ENCODE results near the gene ZMYM4. TPM values are rescaled to one million over a fixed set of nuclear protein-coding genes. Genes with fewer than 3 reads are reported as not detected.
"Not testable (repeated sequence)": the region's sequence is repeated elsewhere in the genome, so short reads cannot be mapped to it uniquely, and the experiment has no call there.

ZMYM4 gene
- polyA plus RNA-seq, 1 donor (not counting 4 experiments of a cell fraction or from before 2014, with no cell fraction given): 24.8 TPM

GRCh38 chr1:35231287-35231686, 37.2 kb upstream of the ZMYM4 start:
- FAIRE-seq (no peak), DNase-seq (ENCODE audit: low read depth, low spot score) (no peak)
- H3K4me3 ChIP-seq (ENCODE audit: control insufficient read depth in 2 of 3, extremely low read depth in 1 of 3, insufficient read depth in 2 of 3, low read depth in 1 of 3, low read length in 3 of 3): no peak overlapping the region
- no peaks in the 10 kb centered on the region for H3K79me2 ChIP-seq (ENCODE audit: control insufficient read depth, insufficient read depth, low read length)
- H2AFZ ChIP-seq (ENCODE audit: control insufficient read depth, low read length): no peak overlapping the region
- H3K9ac ChIP-seq (ENCODE audit: control insufficient read depth, extremely low read depth, insufficient read depth, low read length): no peak overlapping the region
- H3K9me3 ChIP-seq (ENCODE audit: control insufficient read depth, low read depth, low read length): no peaks in the 10 kb centered on the region
- no peaks in the 10 kb centered on the region for H3K36me3 ChIP-seq (ENCODE audit: control insufficient read depth in 2 of 2, extremely low read depth in 1 of 2, insufficient read depth in 2 of 2, low read length in 2 of 2)
- no peaks in the 10 kb centered on the region for H3K27me3 ChIP-seq (ENCODE audit: control insufficient read depth, extremely low read depth, insufficient read depth, low read length)
- H3K9me1 ChIP-seq (ENCODE audit: control insufficient read depth, extremely low read depth, insufficient read depth, low read length): no peaks in the 10 kb centered on the region
- H3K4me1 ChIP-seq (ENCODE audit: control insufficient read depth, extremely low read depth, insufficient read depth, low read length): no peaks in the 10 kb centered on the region
- dilution Hi-C loops (cut with MboI; ENCODE audit: extremely low pct_ligation_motif_present, low sequenced_read_pairs): no loop called here
- no peak for TF ChIP-seq EZH2 (IDR thresholded peaks at IDR 0.05; ENCODE audit: low read length)
- TF ChIP-seq CTCF (optimal IDR thresholded peaks at IDR 0.05 in 1 of 3, IDR thresholded peaks at IDR 0.05 in 1 of 3, conservative IDR thresholded peaks at IDR 0.05 in 1 of 3; ENCODE audit: extremely low read depth in 1 of 3, insufficient read depth in 2 of 3, low read length in 3 of 3): no peak
- no peak overlapping the region for H3K27ac ChIP-seq (ENCODE audit: control insufficient read depth, insufficient read depth, low read length)
- no peak overlapping the region for H3K4me2 ChIP-seq (ENCODE audit: control insufficient read depth, extremely low read depth, insufficient read depth, low read depth, low read length)
- H4K20me1 ChIP-seq (ENCODE audit: control insufficient read depth, extremely low read depth, insufficient read depth, low read length): no peaks in the 10 kb centered on the region

DNA sequence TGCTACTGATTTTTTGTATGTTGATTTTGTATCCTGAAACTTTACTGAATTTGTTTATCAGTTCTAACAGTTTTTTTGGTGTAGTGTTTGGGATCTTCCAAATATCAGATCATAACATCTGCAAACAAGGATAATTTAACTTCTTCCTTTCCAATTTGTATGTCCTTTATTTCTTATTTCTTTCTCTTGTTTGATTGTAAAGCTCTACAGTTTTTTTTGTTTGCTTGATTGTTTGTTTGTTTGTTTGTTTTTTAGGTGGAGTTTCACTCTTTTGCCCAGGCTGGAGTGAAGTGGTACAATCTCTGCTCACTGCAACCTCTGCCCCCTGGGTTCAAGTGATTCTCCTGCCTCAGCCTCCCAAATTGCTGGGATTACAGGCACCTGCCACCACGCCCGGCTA, 31.7 kb upstream of the ZMYM4 start:
- DNase-seq (ENCODE audit: low read depth, low spot score); FAIRE-seq; dilution Hi-C loops (cut with MboI; ENCODE audit: extremely low pct_ligation_motif_present, low sequenced_read_pairs); H4K20me1 ChIP-seq (ENCODE audit: control insufficient read depth, extremely low read depth, insufficient read depth, low read length); H2AFZ ChIP-seq (ENCODE audit: control insufficient read depth, low read length); H3K4me3 ChIP-seq (ENCODE audit: control insufficient read depth in 2 of 3, extremely low read depth in 1 of 3, insufficient read depth in 2 of 3, low read depth in 1 of 3, low read length in 3 of 3); H3K27ac ChIP-seq (ENCODE audit: control insufficient read depth, insufficient read depth, low read length); H3K27me3 ChIP-seq (ENCODE audit: control insufficient read depth, extremely low read depth, insufficient read depth, low read length); H3K9me1 ChIP-seq (ENCODE audit: control insufficient read depth, extremely low read depth, insufficient read depth, low read length); H3K4me2 ChIP-seq (ENCODE audit: control insufficient read depth, extremely low read depth, insufficient read depth, low read depth, low read length); H3K79me2 ChIP-seq (ENCODE audit: control insufficient read depth, insufficient read depth, low read length); H3K9ac ChIP-seq (ENCODE audit: control insufficient read depth, extremely low read depth, insufficient read depth, low read length); H3K36me3 ChIP-seq (ENCODE audit: control insufficient read depth in 2 of 2, extremely low read depth in 1 of 2, insufficient read depth in 2 of 2, low read length in 2 of 2); H3K9me3 ChIP-seq (ENCODE audit: control insufficient read depth, low read depth, low read length); H3K4me1 ChIP-seq (ENCODE audit: control insufficient read depth, extremely low read depth, insufficient read depth, low read length): not testable (repeated sequence)

DNA sequence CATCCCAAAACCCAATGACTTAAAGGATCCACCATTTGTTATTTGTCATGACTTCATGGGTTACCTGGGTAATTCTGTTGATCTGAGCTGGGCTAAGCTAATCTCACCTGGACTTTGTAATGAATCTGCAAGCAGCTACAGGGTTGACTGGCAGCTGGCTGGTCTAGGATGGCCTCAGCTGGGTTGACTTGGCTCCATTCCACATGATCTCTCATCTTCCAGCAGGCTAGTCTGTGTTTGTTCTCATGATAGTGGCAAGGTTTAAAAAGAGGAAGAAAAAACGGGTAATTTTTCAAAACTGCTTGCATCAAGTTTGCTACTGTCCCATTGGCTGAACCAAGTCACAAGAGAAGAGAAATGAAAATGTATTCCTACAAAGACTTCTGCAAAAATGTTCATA, 24.8 kb upstream of the ZMYM4 start:
- Histone ChIP-seq H3K9ac (ENCODE audit: control insufficient read depth, extremely low read depth, insufficient read depth, low read length) (no peak overlapping the region), H3K4me2 (ENCODE audit: control insufficient read depth, extremely low read depth, insufficient read depth, low read depth, low read length) (no peak overlapping the region), H3K9me1 (ENCODE audit: control insufficient read depth, extremely low read depth, insufficient read depth, low read length) (no peaks in the 10 kb centered on the region), H3K27ac (ENCODE audit: control insufficient read depth, insufficient read depth, low read length) (no peak overlapping the region), H3K79me2 (ENCODE audit: control insufficient read depth, insufficient read depth, low read length) (no peaks in the 10 kb centered on the region), H2AFZ (ENCODE audit: control insufficient read depth, low read length) (no peak overlapping the region), H3K9me3 (ENCODE audit: control insufficient read depth, low read depth, low read length) (no peaks in the 10 kb centered on the region), H3K36me3 (ENCODE audit: control insufficient read depth in 2 of 2, extremely low read depth in 1 of 2, insufficient read depth in 2 of 2, low read length in 2 of 2) (no peaks in the 10 kb centered on the region), H4K20me1 (ENCODE audit: control insufficient read depth, extremely low read depth, insufficient read depth, low read length) (no peaks in the 10 kb centered on the region), H3K4me3 (ENCODE audit: control insufficient read depth in 2 of 3, extremely low read depth in 1 of 3, insufficient read depth in 2 of 3, low read depth in 1 of 3, low read length in 3 of 3) (no peak overlapping the region), H3K27me3 (ENCODE audit: control insufficient read depth, extremely low read depth, insufficient read depth, low read length) (no peaks in the 10 kb centered on the region), H3K4me1 (ENCODE audit: control insufficient read depth, extremely low read depth, insufficient read depth, low read length) (no peaks in the 10 kb centered on the region)
- TF ChIP-seq EZH2 (IDR thresholded peaks at IDR 0.05; ENCODE audit: low read length): no peak
- TF ChIP-seq CTCF (optimal IDR thresholded peaks at IDR 0.05 in 1 of 3, IDR thresholded peaks at IDR 0.05 in 1 of 3, conservative IDR thresholded peaks at IDR 0.05 in 1 of 3; ENCODE audit: extremely low read depth in 1 of 3, insufficient read depth in 2 of 3, low read length in 3 of 3): no peak
- FAIRE-seq: no peak
- dilution Hi-C loops (cut with MboI; ENCODE audit: extremely low pct_ligation_motif_present, low sequenced_read_pairs): no loop called here
- DNase-seq (ENCODE audit: low read depth, low spot score): no peak
